ENCODE results near the gene RAD9B. TPM values are rescaled to one million over a fixed set of nuclear protein-coding genes. Genes with fewer than 3 reads are reported as not detected.

RAD9B gene
- total and polyA plus RNA-seq, 2 of the 4 experiments (the other 2 are of a cell fraction) = 0.09 to 0.18 TPM

GRCh38 chr12:110540048-110540447, 37.9 kb downstream of the RAD9B start:
- ATAC-seq (ENCODE audit: low read depth) = no peak
- Histone ChIP-seq H2BK120ac (ENCODE audit: low read depth, low read length) (no peak overlapping the region), H3K9me1 (ENCODE audit: insufficient read depth, low read length) (peaks cover 15% of the 10 kb centered on the region), H3K36me3 (ENCODE audit: control insufficient read depth, insufficient read depth, low read length) (peaks cover 19% of the 10 kb centered on the region), H3K23ac (ENCODE audit: low read depth, low read length) (no peak overlapping the region), H3K9me3 (ENCODE audit: control insufficient read depth, insufficient read depth, low read length) (no peaks in the 10 kb centered on the region), H3K4me3 (ENCODE audit: insufficient read depth, low read depth, low read length) (no peak overlapping the region), H3K14ac (replicated peaks; ENCODE audit: low read depth, low read length) (no peak overlapping the region), H3K9ac (ENCODE audit: low read depth, low read length) (no peak overlapping the region), H2BK15ac (ENCODE audit: low read depth, low read length) (no peak overlapping the region), H2BK5ac (ENCODE audit: low read depth, low read length, poor library complexity, severe bottlenecking) (no peak overlapping the region), H4K20me1 (ENCODE audit: insufficient read depth, low read length) (0 out of 2 replicates have a peak, but pooled peaks cover 3% of the 10 kb centered on the region), H3K4me1 (ENCODE audit: control insufficient read depth, insufficient read depth, low read length) (peaks cover 13% of the 10 kb centered on the region), H3K56ac (ENCODE audit: extremely low read depth, insufficient read depth, low read length) (no peak overlapping the region), H2AK9ac (replicated peaks; ENCODE audit: low read depth, low read length, poor library complexity) (no peak overlapping the region), H4K8ac (ENCODE audit: low read depth in 2 of 2, low read length in 2 of 2) (no peak overlapping the region), H2AK5ac (ENCODE audit: low read depth, low read length) (no peak overlapping the region), H4K5ac (ENCODE audit: low read depth, low read length) (no peak overlapping the region), H3K4ac (ENCODE audit: low read depth, low read length) (no peak overlapping the region), H3K27me3 (ENCODE audit: control insufficient read depth, insufficient read depth, low read length) (no peaks in the 10 kb centered on the region), H3K18ac (ENCODE audit: low read depth, low read length) (no peak overlapping the region), H2BK20ac (ENCODE audit: low read depth, low read length) (no peak overlapping the region), H2AFZ (replicated peaks; ENCODE audit: low read length, poor library complexity) (no peak overlapping the region), H3K4me2 (ENCODE audit: low read depth, low read length) (no peak overlapping the region), H3K27ac (ENCODE audit: insufficient read depth, low read length) (no peak overlapping the region), H4K91ac (ENCODE audit: insufficient read depth, low read depth, low read length) (no peak overlapping the region), H3K79me1 (ENCODE audit: low read depth in 1 of 2, low read length in 2 of 2) (peaks cover 21 to 63% of the 10 kb centered on the region in 2 experiments)
- in situ Hi-C loops (cut with MboI; ENCODE audit: low sequenced_read_pairs) = no loop called here
- WGBS, 2 experiments (ENCODE audit: extremely low coverage in 2 of 2, insufficient read length in 1 of 2) = no CpG with 5 or more reads among the region's 8 CpGs
- BruUV-seq (replicated peaks) = no TSS peak
- dilution Hi-C loops (cut with HindIII; ENCODE audit: low sequenced_read_pairs, unreplicated experiment) = no loop called here
- ChIA-PET CTCF (no interaction called here), POLR2A (ENCODE audit: unreplicated experiment) (no interaction called here)
- DNase-seq = no peak
- intact Hi-C loops (cut with micrococcal nuclease) = no loop called here
- TF ChIP-seq MXI1 (IDR thresholded peaks at IDR 0.05; ENCODE audit: borderline replicate concordance, low read depth, low read length) = no peak

All from IMR-90 (cell line).